GDM1 (cell line): ENCODE data around the gene EFNA5.
"Not testable (repeated sequence)": the region's sequence is repeated elsewhere in the genome, so short reads cannot be mapped to it uniquely, and the experiment has no call there.

Experiments used
- DNase-seq: peaks from one replicate; lab custom pipeline; 2025; lab: John Stamatoyannopoulos, UW

EFNA5 gene

GRCh38 chr5:107517185-107518033 lies 153.3 kb downstream of the EFNA5 start:
- DNase-seq: no peak

- DNase-seq: no peak
These were observed 154.1 kb downstream of the EFNA5 start for GRCh38 chr5:107516452-107517184.

- DNase-seq: no peak
These were observed 155.1 kb downstream of the EFNA5 start for GRCh38 chr5:107515521-107516080.

GRCh38 chr5:107514305-107514704 lies 156.4 kb downstream of the EFNA5 start:
- no peak for DNase-seq

DNA sequence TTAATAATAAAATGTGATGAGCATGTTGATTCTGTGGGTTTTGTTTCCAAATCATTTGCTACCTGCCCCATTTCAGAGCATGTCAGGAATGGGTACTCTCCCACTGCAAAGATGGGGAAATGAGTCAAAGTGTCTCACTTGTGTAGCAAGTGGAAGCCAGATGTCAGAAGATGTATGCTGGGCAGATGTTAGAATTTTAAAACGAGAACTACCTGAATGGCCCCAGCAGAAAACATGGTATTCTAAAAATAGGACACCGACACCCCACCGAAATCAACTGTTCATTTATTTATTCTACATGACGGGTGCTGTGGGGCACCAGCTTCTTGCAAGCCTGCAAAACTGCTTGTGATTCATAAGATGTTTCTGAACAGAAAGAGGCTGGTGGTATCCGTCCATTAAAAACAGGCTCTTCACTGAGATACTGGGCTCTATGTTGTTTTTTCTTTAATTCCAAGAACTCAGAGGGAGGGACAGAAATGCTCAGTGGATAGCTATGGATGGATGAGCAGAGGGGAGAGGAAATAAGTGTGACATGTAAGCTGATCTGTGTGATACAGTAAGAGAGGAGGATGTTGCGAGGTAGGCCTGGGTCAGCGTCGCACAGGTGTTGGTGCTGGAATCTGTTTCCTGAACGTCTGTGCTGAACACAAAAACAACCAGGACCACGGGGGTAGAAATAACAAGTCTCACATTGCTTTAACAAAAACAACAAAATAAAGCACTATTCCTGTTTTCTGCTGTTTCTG lies 157.2 kb downstream of the EFNA5 start:
- DNase-seq: no peak

GRCh38 chr5:107512029-107512428 lies 158.7 kb downstream of the EFNA5 start:
- no peak for DNase-seq

GRCh38 chr5:107510125-107510524 lies 160.6 kb downstream of the EFNA5 start:
- DNase-seq: no peak

- no peak for DNase-seq
These were observed 162.6 kb downstream of the EFNA5 start for GRCh38 chr5:107508097-107508496.

GRCh38 chr5:107505763-107506534 lies 164.8 kb downstream of the EFNA5 start:
- no peak for DNase-seq

DNA sequence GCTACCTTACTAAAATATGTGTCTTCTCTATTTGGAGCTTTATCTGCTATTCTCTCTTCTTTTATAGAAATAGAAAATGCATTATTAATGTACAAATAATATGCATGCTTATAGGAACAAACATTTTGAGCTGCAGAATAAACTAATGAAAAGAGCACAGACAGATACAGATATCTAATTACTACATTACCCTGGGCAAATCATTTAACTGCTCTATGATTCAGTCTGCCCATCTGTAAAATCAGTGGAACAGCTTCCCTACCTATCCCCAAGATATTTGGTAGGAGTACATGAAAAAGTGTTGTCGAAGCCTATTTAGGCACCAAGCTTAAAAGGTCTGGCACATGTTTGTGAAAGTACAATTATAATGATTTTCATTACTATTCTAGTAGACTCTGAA lies 166.3 kb downstream of the EFNA5 start:
- no peak for DNase-seq

DNA sequence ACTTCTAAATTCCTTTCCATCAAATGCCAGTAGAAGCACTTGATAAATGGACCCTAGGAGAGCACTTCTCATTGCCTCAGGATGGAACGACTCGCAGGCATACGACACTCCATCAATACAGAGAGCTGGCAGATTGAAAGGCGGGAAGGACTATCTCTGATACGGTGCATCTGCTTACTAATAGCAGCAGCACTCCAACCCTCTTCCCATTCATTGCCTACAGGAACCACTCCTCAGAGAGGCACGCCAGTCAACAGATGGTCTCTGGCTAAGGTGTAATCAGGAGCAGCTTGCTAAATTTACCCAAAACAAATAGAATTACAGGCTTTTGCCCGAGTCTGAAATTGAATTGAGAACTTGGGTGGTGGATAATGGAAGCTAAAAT lies 168.1 kb downstream of the EFNA5 start:
- no peak for DNase-seq

DNA sequence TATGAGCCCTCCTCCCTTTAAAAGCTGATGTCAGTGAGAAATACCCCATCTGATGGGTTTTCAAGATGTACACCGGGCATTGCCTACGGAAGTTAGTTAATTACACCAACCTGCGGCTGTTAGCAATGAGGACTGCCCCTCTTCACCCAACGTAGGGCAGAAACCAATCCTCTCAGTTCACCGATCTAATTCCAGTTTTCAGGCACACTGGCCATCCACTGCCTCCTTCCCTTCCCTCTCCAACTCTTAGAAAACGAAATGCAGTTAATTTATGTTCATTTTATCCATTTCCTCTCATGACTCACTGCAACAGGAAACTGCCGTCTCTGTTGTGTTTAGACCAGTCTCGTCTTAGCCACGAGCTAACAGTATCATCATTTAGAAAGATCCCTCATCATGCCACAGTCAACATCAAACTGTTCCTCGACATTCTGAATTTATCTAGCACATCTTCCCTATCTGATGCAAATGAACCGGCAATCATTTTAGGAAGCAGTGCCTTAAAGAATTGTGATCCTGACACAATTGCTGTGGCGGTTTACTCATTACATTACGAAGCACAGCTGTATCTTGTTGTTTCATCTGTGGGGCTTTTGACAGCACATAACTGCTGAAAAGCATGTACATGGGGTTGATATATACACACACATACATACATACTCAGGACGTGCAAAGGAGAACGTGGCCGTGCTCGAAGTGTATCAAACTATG lies 168.6 kb downstream of the EFNA5 start:
- no peak for DNase-seq

DNA sequence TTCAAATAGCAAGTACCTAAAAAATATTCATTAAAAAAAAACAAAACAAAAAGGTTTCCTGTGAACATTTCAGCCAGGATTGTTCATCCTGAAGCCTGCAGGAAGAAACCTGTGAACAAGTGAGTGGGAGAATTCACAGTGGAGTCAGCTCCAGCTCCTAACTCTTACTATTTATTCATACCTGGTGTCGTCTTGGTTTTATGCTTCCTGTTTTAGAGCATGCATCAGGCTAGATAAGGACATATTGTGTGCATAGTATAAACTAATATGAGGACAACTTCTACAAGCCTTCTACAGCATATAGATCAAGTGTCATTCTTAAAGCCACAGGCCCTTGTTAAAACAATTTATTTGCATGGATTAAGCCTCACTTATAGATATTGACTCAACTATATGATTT lies 169.9 kb downstream of the EFNA5 start:
- DNase-seq: no peak

GRCh38 chr5:107500347-107500746 lies 170.4 kb downstream of the EFNA5 start:
- DNase-seq: no peak

DNA sequence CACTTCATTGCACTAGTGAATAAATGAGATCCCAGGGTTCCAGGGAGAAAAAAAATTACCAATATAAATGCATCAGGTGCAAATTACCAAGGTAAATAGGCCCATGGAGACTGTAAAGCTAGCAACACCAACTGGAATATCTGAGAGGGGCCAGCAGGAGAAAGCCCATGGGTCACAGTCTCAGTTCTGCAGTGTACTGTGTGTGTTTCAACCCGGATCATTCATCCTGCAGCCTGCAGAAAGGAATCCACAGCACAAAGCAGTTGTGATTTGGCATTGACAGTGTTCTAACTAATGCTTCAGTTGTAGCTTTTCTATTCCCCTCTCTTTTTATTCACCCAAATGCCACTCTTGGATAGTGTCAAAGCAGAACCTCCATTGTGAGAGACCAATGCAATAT lies 171.0 kb downstream of the EFNA5 start:
- no peak for DNase-seq

- DNase-seq: no peak
These were observed 171.5 kb downstream of the EFNA5 start for GRCh38 chr5:107499237-107499636.

DNA sequence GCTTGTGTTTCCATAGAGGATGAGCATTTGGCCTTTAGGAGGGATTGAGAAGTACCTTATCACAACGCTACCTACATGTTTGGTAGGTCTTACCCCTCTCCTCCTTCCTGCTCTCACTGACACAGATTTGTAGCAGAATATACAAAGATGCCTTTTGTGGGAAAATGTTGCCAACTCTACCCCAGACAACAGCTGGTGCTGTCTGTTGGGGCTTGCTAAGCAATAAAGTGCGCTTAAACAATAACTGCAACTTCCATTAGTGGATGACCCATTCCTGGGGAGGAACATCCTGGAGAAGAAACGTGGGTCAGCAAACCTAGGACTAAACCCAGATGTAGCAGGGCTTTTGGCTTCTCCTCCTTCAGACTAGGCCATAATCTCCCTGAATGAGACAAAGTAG lies 174.3 kb downstream of the EFNA5 start:
- no peak for DNase-seq

DNA sequence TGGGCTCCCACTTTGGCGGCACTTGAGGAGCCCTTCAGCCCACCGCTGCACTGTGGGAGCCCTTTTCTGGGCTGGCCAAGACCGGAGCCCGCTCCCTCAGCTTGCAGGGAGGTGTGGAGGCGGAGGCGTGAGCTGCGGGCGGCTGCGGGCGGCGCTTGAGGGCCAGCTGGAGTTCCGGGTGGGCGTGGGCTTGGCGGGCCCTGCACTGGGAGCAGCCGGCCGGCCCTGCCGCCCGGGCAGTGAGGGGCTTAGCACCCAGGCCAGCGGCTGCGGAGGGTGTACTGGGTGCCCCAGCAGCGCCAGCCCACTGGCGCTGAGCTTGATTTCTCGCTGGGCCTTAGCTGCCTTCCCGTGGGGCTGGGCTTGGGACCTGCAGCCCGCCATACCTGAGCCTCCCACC lies 176.6 kb downstream of the EFNA5 start:
- DNase-seq: not testable (repeated sequence)

DNA sequence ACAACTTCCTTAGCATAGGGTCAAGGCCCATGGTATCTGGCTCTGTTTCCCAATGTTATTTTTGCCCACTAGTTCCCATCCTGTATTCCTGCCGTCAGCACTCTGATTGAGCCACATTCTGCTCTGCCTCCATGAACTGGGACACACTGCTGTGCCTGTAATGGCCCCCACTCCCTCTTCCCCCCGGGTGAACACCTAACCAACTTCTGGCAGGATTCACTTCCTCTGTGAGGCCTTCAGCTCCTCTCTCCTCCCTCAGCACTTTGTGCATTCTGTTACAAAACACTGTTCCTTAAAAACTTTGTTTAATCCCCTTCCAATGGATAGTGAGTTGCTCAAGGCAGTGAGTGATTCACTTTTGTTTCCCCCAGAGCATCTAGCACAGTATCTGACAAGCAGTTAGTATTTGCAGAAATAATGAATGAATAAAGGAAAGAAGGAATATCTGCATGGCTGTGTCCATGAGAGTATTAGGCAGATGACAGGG lies 183.6 kb downstream of the EFNA5 start:
- no peak for DNase-seq

DNA sequence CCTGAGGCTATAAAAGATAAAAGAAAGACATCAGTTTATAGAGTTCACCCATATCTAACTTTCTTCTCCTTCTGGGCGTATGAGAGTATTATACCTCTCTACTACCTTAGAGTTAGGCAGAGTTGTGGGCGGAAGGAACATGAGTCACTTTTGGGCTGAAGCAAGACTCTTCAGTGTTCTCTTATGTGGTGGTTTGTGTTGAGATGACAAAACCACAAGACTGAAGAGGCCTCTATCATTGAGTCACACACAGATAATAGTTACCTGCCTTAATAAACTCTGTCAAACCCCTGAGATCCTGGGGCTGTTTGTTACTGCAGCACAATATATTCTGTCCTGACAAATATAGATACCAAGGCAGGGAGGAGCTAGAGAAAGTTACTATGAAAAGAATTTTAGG lies 184.2 kb downstream of the EFNA5 start:
- no peak for DNase-seq

- no peak for DNase-seq
These were observed 185.6 kb downstream of the EFNA5 start for GRCh38 chr5:107485184-107485583.
